HG03039 (cell line): Measurements from ENCODE around the gene SORL1.
A peak's percentile ranks its signal among the peaks of the same experiment; 100 is the strongest.

Source experiments
- ATAC-seq: cut with Tn5 transposase; IDR thresholded peaks from one replicate; pipeline ENCODE4 v1.9.1; 2021; ENCODE audit warnings: mild to moderate bottlenecking, moderate library complexity; ENCODE audit not compliant: unreplicated experiment

The SORL1 gene

GRCh38 chr11:121654259-121654842 lies 202.2 kb downstream of the SORL1 start:
- no peak for ATAC-seq

- ATAC-seq, result no peak
These were observed 202.9 kb downstream of the SORL1 start for GRCh38 chr11:121654843-121655536.

GRCh38 chr11:121655537-121656327 lies 203.6 kb downstream of the SORL1 start:
- peak; percentile 79 for ATAC-seq

GRCh38 chr11:121656328-121657090 lies 204.4 kb downstream of the SORL1 start:
- ATAC-seq, result no peak

GRCh38 chr11:121657146-121657545 lies 205.0 kb downstream of the SORL1 start:
- no peak for ATAC-seq

- ATAC-seq, result no peak
These were observed 207.7 kb downstream of the SORL1 start for GRCh38 chr11:121659811-121660210.

GRCh38 chr11:121661880-121662486 lies 209.9 kb downstream of the SORL1 start:
- ATAC-seq, result no peak

GRCh38 chr11:121664144-121664543 lies 212.0 kb downstream of the SORL1 start:
- ATAC-seq, result no peak

- no peak for ATAC-seq
These were observed 213.2 kb downstream of the SORL1 start for GRCh38 chr11:121665206-121665838.

GRCh38 chr11:121667836-121668235 lies 215.7 kb downstream of the SORL1 start:
- no peak for ATAC-seq

- ATAC-seq, result no peak
These were observed 217.3 kb downstream of the SORL1 start for GRCh38 chr11:121669422-121669821.

- no peak for ATAC-seq
These were observed 218.2 kb downstream of the SORL1 start for GRCh38 chr11:121670266-121670665.

- no peak for ATAC-seq
These were observed 218.7 kb downstream of the SORL1 start for GRCh38 chr11:121670805-121671282.

GRCh38 chr11:121671283-121672168 lies 219.4 kb downstream of the SORL1 start:
- ATAC-seq, result no peak

GRCh38 chr11:121672630-121673487 lies 220.7 kb downstream of the SORL1 start:
- no peak for ATAC-seq

GRCh38 chr11:121681550-121682268 lies 229.6 kb downstream of the SORL1 start:
- ATAC-seq, result no peak
